GM12878 (cell line): ENCODE results near the gene GGT1. TPM values are rescaled to one million over a fixed set of nuclear protein-coding genes. Genes with fewer than 3 reads are reported as not detected.
"Not testable (repeated sequence)": the region's sequence is repeated elsewhere in the genome, so short reads cannot be mapped to it uniquely, and the experiment has no call there.

Experiments used
- ATAC-seq: fragments of 200-7000 bp; cut with Tn5 transposase; 3 replicates; pipeline ENCODE4 v1.9.1; 2020; ENCODE audit warnings: mild to moderate bottlenecking, moderate library complexity
- BruUV-seq: library from RNA; stranded (reverse); fragments of 400-500 nt; replicated peaks from 2 replicates; lab custom pipeline; 2021; lab: Mats Ljungman, UMichigan
- CTCF ChIA-PET: fragments of 300-600 bp; sonication (Branson Sonifier 250); formaldehyde crosslinking; extraction: SDS; loops from one replicate; lab custom pipeline; 2021; ENCODE audit warnings: inconsistent platforms; lab: Yijun Ruan, JAX
- POLR2A ChIA-PET: fragments of 350-600 bp; formaldehyde crosslinking; extraction: SDS; loops from one replicate; lab custom pipeline; 2021; ENCODE audit warnings: inconsistent platforms; lab: Charles Lee
- RAD21 ChIA-PET: fragments of 300-600 bp; sonication (Branson Sonifier 250); formaldehyde crosslinking; loops from one replicate; lab custom pipeline; 2023; ENCODE audit warnings: antibody characterized with exemption; ENCODE audit not compliant: unreplicated experiment; lab: Charles Lee
- SMC1A ChIA-PET: fragments of 300-600 bp; sonication (Branson Sonifier 250); formaldehyde crosslinking; loops from one replicate; lab custom pipeline; 2023; ENCODE audit not compliant: unreplicated experiment, uncharacterized antibody; lab: Charles Lee
- DNase-seq: peaks from one replicate; pipeline ENCODE4 v3.0.0-alpha.2; 2011; ENCODE audit warnings: low read depth, low spot score
- FAIRE-seq: peaks from 3 replicates; lab custom pipeline; 2011; peaks lifted over from hg19 to GRCh38; lab: Jason Lieb, UNC
- H2AFZ ChIP-seq: 2 replicates; pipeline ENCODE4 v1.6.0; 2011; ENCODE audit warnings: low read depth, low read length, control low read depth; ENCODE audit not compliant: control insufficient read depth
- H3K27ac ChIP-seq: 2 replicates; pipeline ENCODE4 v1.5.1; 2011; ENCODE audit warnings: control low read depth; ENCODE audit not compliant: control insufficient read depth, insufficient read depth
- H3K27me3 ChIP-seq, 2 experiments: replicated peaks in 1 of 2; 2 replicates each; pipeline versions ENCODE4 v1.6.0 to v1.6.1; 2011; ENCODE audit warnings: low read length in 1 of 2; ENCODE audit not compliant: control insufficient read depth in 2 of 2, insufficient read depth in 2 of 2
- H3K36me3 ChIP-seq, 2 experiments: 2 replicates each; pipeline ENCODE4 v1.5.1; 2011; ENCODE audit warnings: low read length in 1 of 2; ENCODE audit not compliant: control insufficient read depth in 2 of 2, insufficient read depth in 2 of 2
- H3K4me1 ChIP-seq: 2 replicates; pipeline ENCODE4 v1.6.1; 2011; ENCODE audit warnings: mild to moderate bottlenecking, low read length, moderate library complexity, mixed read lengths; ENCODE audit not compliant: control insufficient read depth, insufficient read depth
- H3K4me2 ChIP-seq: 2 replicates; pipeline ENCODE4 v1.6.0; 2011; ENCODE audit warnings: control low read depth; ENCODE audit not compliant: control insufficient read depth, insufficient read depth
- H3K4me3 ChIP-seq: fragments of 200-600 bp; sonication (generic); 2 replicates; pipeline ENCODE4 v1.5.1; 2016
- H3K79me2 ChIP-seq: 2 replicates; pipeline ENCODE4 v1.6.0; 2011; ENCODE audit warnings: low read length; ENCODE audit not compliant: control insufficient read depth, insufficient read depth
- H3K9ac ChIP-seq: 2 replicates; pipeline ENCODE4 v1.8.0; 2011; ENCODE audit warnings: low read length, control low read depth, mixed read lengths; ENCODE audit not compliant: control insufficient read depth, insufficient read depth
- H3K9me3 ChIP-seq: replicated peaks from 3 replicates; pipeline ENCODE4 v1.5.1; 2011; ENCODE audit warnings: mild to moderate bottlenecking, low read length; ENCODE audit not compliant: control insufficient read depth, insufficient read depth
- H4K20me1 ChIP-seq: 2 replicates; pipeline ENCODE4 v1.6.0; 2011; ENCODE audit not compliant: control insufficient read depth, insufficient read depth
- FOXM1 ChIP-seq: IDR thresholded peaks from 2 replicates; pipeline ENCODE4 v1.6.1; 2012; ENCODE audit warnings: low read depth, mild to moderate bottlenecking, inconsistent platforms, low read length, moderate library complexity
- IKZF1 ChIP-seq: fragments of 450-650 bp; conservative IDR thresholded peaks from 2 replicates; pipeline ENCODE4 v1.6.1; 2017; ENCODE audit warnings: antibody characterized with exemption, mild to moderate bottlenecking
- NR2F1 ChIP-seq: fragments of 450-650 bp; conservative IDR thresholded peaks from 2 replicates; pipeline ENCODE4 v1.6.1; 2017; ENCODE audit warnings: mild to moderate bottlenecking
- WGBS: methylation state at CpG from one replicate; pipeline ENCODE4 v1.1.6; 2016; ENCODE audit warnings: low lambda C conversion rate; ENCODE audit not compliant: insufficient replicate concordance, insufficient coverage; ENCODE audit errors: missing lambda C conversion rate; 5-methylcytosine and 5-hydroxymethylcytosine counted together
- in situ Hi-C: fragments of 300-500 bp; cut with MboI; formaldehyde crosslinking; loops from 9 replicates; pipeline ENCODE4 v1.14.3; 2018; ENCODE audit warnings: mixed read lengths
- intact Hi-C: fragments of 100-400 bp; cut with micrococcal nuclease; formaldehyde crosslinking; loops from one replicate; pipeline ENCODE4 v1.14.2; 2022; ENCODE audit not compliant: unreplicated experiment
- polyA plus RNA-seq, 11 experiments: library from polyadenylated mRNA; depleted of rRNA in 4 of 11; unstranded in 6 of 11; stranded (reverse) in 5 of 11; fragments of >200 nt; fragmentation: Nextera tagmentation in 4 of 11; fragmentation: Illumina TruSeq in 1 of 11; extraction: Ambion mirVana in 4 of 11; extraction: Trizol in 1 of 11; gene quantifications; 1 replicate in 1 of 11; 2 replicates in 10 of 11; pipeline versions ENCODE4 v1.2.1 to v1.2.3, GENCODE V29; 2011 to 2016; ENCODE audit warnings: inconsistent platforms in 2 of 11, missing spikeins in 2 of 11, low read depth in 1 of 11
- total RNA-seq, 4 experiments: library from RNA; depleted of rRNA in 3 of 4; stranded (reverse); fragments of >200 nt in 3 of 4; fragmentation: Illumina TruSeq in 1 of 4; extraction: Trizol in 1 of 4; gene quantifications; 2 replicates each; pipeline versions ENCODE4 v1.2.1 to v1.2.3, GENCODE V29; 2013 to 2021

The GGT1 gene
- total and polyA plus RNA-seq, 10 of the 15 experiments (the other 5 are each of a cell fraction or from before 2014, with no cell fraction given): 0.47 to 26.6 (median 9.1) TPM

DNA sequence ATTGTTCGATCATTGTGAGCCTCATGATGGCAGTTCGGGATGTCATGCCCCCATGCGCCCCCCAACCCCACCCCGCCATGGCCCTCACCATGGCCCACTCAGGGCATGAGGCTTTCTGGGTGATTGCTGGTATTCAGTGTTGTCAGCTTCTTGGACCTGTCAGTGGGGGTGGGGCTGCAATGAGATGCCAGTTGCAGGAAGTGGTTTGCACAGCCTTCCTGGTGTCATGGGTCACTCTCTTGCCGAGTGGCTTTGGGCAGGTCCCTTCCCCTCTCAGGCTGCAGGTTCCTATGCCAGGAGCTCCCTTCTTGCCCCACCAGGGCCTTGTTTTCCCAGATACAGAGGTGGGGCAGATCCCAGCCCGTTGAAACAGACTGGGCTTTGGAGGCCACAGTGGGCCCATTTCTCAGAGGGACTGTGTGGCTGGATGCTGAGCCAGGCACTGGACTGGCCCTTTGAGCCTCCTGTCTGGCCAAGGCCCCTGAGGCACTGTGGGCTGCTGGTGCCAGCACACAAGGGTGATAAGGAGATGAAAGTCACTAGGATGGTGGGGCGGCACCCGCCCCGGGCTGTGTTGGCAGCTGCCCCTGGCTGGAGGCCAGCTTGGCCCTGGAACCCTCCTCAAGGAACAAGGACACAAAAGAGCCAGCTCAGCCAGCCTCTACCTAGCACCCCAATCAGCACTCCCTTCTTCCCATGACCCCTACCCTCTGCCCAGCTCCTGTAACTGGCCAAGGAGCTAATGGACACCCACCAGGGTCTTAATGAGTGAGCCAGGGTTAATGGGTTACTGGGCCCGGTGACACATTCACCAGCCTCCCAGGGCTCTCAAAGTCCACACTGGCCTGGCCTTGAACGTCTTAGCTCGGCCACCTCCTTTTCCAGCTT lies 1.5 kb upstream of the GGT1 start:
- BruUV-seq: no TSS peak
- intact Hi-C loops (no loop called here), in situ Hi-C loops (no loop called here)
- H3K9me3 ChIP-seq: no peaks in the 10 kb centered on the region
- no peaks in the 10 kb centered on the region for H4K20me1 ChIP-seq
- ChIA-PET POLR2A (no interaction called here), CTCF (no interaction called here), RAD21 (no interaction called here), SMC1A (interaction anchor here (1.0 kb wide), 1 partner anchor 11 kb away, joined by 3 read pairs; no protein-coding TSS in a partner anchor)
- H3K4me3 ChIP-seq: no peak overlapping the region
- peak; percentile 34 for ATAC-seq
- H3K27me3 ChIP-seq: no peaks in the 10 kb centered on the region
- H3K9ac ChIP-seq: no peak overlapping the region
- H2AFZ ChIP-seq: no peak overlapping the region
- FAIRE-seq: no peak
- no peak for DNase-seq
- no peaks in the 10 kb centered on the region for H3K79me2 ChIP-seq
- H3K27ac ChIP-seq: no peak overlapping the region
- H3K36me3 ChIP-seq: no peaks in the 10 kb centered on the region
- no peak overlapping the region for H3K4me2 ChIP-seq
- TF ChIP-seq NR2F1 (peak; percentile 35; the same call in 1 of the 2 replicates), IKZF1 (no peak), FOXM1 (no peak)
- 71% methylated on average over 12 of the region's 12 CpGs for WGBS
- peaks cover 3% of the 10 kb centered on the region; the same call in 1 of the 2 replicates for H3K4me1 ChIP-seq

DNA sequence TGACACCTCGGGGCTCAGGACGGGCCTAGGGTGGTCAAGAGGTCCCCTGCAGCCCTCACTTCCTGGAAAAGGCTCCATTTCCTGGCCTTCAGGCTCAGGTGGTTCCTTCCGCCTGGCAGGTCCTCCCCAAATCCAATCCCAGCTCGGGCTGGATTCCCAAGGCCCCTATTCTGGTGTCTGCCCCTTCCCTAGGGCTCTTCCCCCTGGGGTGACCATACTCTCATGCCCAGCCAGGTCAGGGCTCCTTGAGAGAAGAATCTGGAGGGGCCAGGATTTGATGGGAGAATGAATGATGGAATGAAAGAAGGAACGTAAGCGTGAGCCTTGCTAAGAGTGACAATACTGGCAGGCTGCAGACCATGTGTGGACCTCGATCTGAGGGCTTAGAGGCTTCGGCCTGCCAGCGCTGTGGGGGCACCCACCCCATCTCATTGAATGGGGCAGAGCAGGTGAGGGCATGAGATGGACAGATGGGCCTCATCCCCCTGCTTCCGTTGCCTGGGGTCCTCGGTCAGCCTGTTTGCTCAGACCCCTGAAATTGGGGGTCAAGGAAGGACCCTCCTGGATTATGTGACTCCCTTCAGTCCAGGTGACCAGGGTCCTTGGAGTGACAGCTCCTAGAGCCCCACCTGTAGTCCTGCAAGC lies 766 bp upstream of the GGT1 start:
- H3K27ac ChIP-seq, H3K9me3 ChIP-seq, H3K36me3 ChIP-seq, H3K79me2 ChIP-seq, in situ Hi-C loops, CTCF ChIA-PET, H3K4me2 ChIP-seq, H3K4me3 ChIP-seq, ATAC-seq, POLR2A ChIA-PET, FAIRE-seq, RAD21 ChIA-PET, BruUV-seq, H4K20me1 ChIP-seq, H3K4me1 ChIP-seq, DNase-seq, H2AFZ ChIP-seq, H3K9ac ChIP-seq, intact Hi-C loops, H3K27me3 ChIP-seq: not testable (repeated sequence)
- 62% methylated on average over 11 of the region's 11 CpGs for WGBS
- SMC1A ChIA-PET: interaction anchor here (1.0 kb wide), 1 partner anchor 11 kb away, joined by 3 read pairs; no protein-coding TSS in a partner anchor
